GM12878 (cell line): ENCODE data around the gene TGIF2. TPM values are rescaled to one million over a fixed set of nuclear protein-coding genes. Genes with fewer than 3 reads are reported as not detected.

Experiments
- ATAC-seq: fragments of 200-7000 bp; cut with Tn5 transposase; 3 replicates; pipeline ENCODE4 v1.9.1; 2020; ENCODE audit warnings: mild to moderate bottlenecking, moderate library complexity
- BruUV-seq: library from RNA; stranded (reverse); fragments of 400-500 nt; replicated peaks from 2 replicates; lab custom pipeline; 2021; lab: Mats Ljungman, UMichigan
- CTCF ChIA-PET: fragments of 300-600 bp; sonication (Branson Sonifier 250); formaldehyde crosslinking; extraction: SDS; loops from one replicate; lab custom pipeline; 2021; ENCODE audit warnings: inconsistent platforms; lab: Yijun Ruan, JAX
- POLR2A ChIA-PET: fragments of 350-600 bp; formaldehyde crosslinking; extraction: SDS; loops from one replicate; lab custom pipeline; 2021; ENCODE audit warnings: inconsistent platforms; lab: Charles Lee
- RAD21 ChIA-PET: fragments of 300-600 bp; sonication (Branson Sonifier 250); formaldehyde crosslinking; loops from one replicate; lab custom pipeline; 2023; ENCODE audit warnings: antibody characterized with exemption; ENCODE audit not compliant: unreplicated experiment; lab: Charles Lee
- SMC1A ChIA-PET: fragments of 300-600 bp; sonication (Branson Sonifier 250); formaldehyde crosslinking; loops from one replicate; lab custom pipeline; 2023; ENCODE audit not compliant: unreplicated experiment, uncharacterized antibody; lab: Charles Lee
- DNase-seq: peaks from one replicate; pipeline ENCODE4 v3.0.0-alpha.2; 2011; ENCODE audit warnings: low read depth, low spot score
- FAIRE-seq: peaks from 3 replicates; lab custom pipeline; 2011; peaks lifted over from hg19 to GRCh38; lab: Jason Lieb, UNC
- H2AFZ ChIP-seq: 2 replicates; pipeline ENCODE4 v1.6.0; 2011; ENCODE audit warnings: low read depth, low read length, control low read depth; ENCODE audit not compliant: control insufficient read depth
- H3K27ac ChIP-seq: 2 replicates; pipeline ENCODE4 v1.5.1; 2011; ENCODE audit warnings: control low read depth; ENCODE audit not compliant: control insufficient read depth, insufficient read depth
- H3K27me3 ChIP-seq, 2 experiments: replicated peaks in 1 of 2; 2 replicates each; pipeline versions ENCODE4 v1.6.0 to v1.6.1; 2011; ENCODE audit warnings: low read length in 1 of 2; ENCODE audit not compliant: control insufficient read depth in 2 of 2, insufficient read depth in 2 of 2
- H3K36me3 ChIP-seq, 2 experiments: 2 replicates each; pipeline ENCODE4 v1.5.1; 2011; ENCODE audit warnings: low read length in 1 of 2; ENCODE audit not compliant: control insufficient read depth in 2 of 2, insufficient read depth in 2 of 2
- H3K4me1 ChIP-seq: 2 replicates; pipeline ENCODE4 v1.6.1; 2011; ENCODE audit warnings: mild to moderate bottlenecking, low read length, moderate library complexity, mixed read lengths; ENCODE audit not compliant: control insufficient read depth, insufficient read depth
- H3K4me2 ChIP-seq: 2 replicates; pipeline ENCODE4 v1.6.0; 2011; ENCODE audit warnings: control low read depth; ENCODE audit not compliant: control insufficient read depth, insufficient read depth
- H3K4me3 ChIP-seq: fragments of 200-600 bp; sonication (generic); 2 replicates; pipeline ENCODE4 v1.5.1; 2016
- H3K79me2 ChIP-seq: 2 replicates; pipeline ENCODE4 v1.6.0; 2011; ENCODE audit warnings: low read length; ENCODE audit not compliant: control insufficient read depth, insufficient read depth
- H3K9ac ChIP-seq: 2 replicates; pipeline ENCODE4 v1.8.0; 2011; ENCODE audit warnings: low read length, control low read depth, mixed read lengths; ENCODE audit not compliant: control insufficient read depth, insufficient read depth
- H3K9me3 ChIP-seq: replicated peaks from 3 replicates; pipeline ENCODE4 v1.5.1; 2011; ENCODE audit warnings: mild to moderate bottlenecking, low read length; ENCODE audit not compliant: control insufficient read depth, insufficient read depth
- H4K20me1 ChIP-seq: 2 replicates; pipeline ENCODE4 v1.6.0; 2011; ENCODE audit not compliant: control insufficient read depth, insufficient read depth
- NFYA ChIP-seq: IDR thresholded peaks from 2 replicates; pipeline ENCODE4 v1.6.1; 2011; ENCODE audit warnings: low read depth, mild to moderate bottlenecking, low read length, improper control_type of control experiment, borderline replicate concordance
- SUZ12 ChIP-seq: fragments of 200-600 bp; sonication (generic); IDR thresholded peaks from one replicate; pipeline ENCODE4 v1.6.1; 2018; ENCODE audit warnings: antibody characterized with exemption, mild to moderate bottlenecking; ENCODE audit not compliant: unreplicated experiment
- WGBS: methylation state at CpG from one replicate; pipeline ENCODE4 v1.1.6; 2016; ENCODE audit warnings: low lambda C conversion rate; ENCODE audit not compliant: insufficient replicate concordance, insufficient coverage; ENCODE audit errors: missing lambda C conversion rate; 5-methylcytosine and 5-hydroxymethylcytosine counted together
- in situ Hi-C: fragments of 300-500 bp; cut with MboI; formaldehyde crosslinking; loops from 9 replicates; pipeline ENCODE4 v1.14.3; 2018; ENCODE audit warnings: mixed read lengths
- intact Hi-C: fragments of 100-400 bp; cut with micrococcal nuclease; formaldehyde crosslinking; loops from one replicate; pipeline ENCODE4 v1.14.2; 2022; ENCODE audit not compliant: unreplicated experiment
- polyA plus RNA-seq, 11 experiments: library from polyadenylated mRNA; depleted of rRNA in 4 of 11; unstranded in 6 of 11; stranded (reverse) in 5 of 11; fragments of >200 nt; fragmentation: Nextera tagmentation in 4 of 11; fragmentation: Illumina TruSeq in 1 of 11; extraction: Ambion mirVana in 4 of 11; extraction: Trizol in 1 of 11; gene quantifications; 1 replicate in 1 of 11; 2 replicates in 10 of 11; pipeline versions ENCODE4 v1.2.1 to v1.2.3, GENCODE V29; 2011 to 2016; ENCODE audit warnings: inconsistent platforms in 2 of 11, missing spikeins in 2 of 11, low read depth in 1 of 11
- total RNA-seq, 4 experiments: library from RNA; depleted of rRNA in 3 of 4; stranded (reverse); fragments of >200 nt in 3 of 4; fragmentation: Illumina TruSeq in 1 of 4; extraction: Trizol in 1 of 4; gene quantifications; 2 replicates each; pipeline versions ENCODE4 v1.2.1 to v1.2.3, GENCODE V29; 2013 to 2021
- TF ChIP-seq, protein P1 (sequence below): fragments of 450-650 bp; IDR thresholded peaks from 2 replicates; pipeline ENCODE4 v1.6.1; 2017; ENCODE audit warnings: mild to moderate bottlenecking, moderate library complexity

Gene TGIF2
- total and polyA plus RNA-seq, 10 of the 15 experiments (the other 5 are each of a cell fraction or from before 2014, with no cell fraction given): 13.1 to 47.1 (median 36.6) TPM

DNA sequence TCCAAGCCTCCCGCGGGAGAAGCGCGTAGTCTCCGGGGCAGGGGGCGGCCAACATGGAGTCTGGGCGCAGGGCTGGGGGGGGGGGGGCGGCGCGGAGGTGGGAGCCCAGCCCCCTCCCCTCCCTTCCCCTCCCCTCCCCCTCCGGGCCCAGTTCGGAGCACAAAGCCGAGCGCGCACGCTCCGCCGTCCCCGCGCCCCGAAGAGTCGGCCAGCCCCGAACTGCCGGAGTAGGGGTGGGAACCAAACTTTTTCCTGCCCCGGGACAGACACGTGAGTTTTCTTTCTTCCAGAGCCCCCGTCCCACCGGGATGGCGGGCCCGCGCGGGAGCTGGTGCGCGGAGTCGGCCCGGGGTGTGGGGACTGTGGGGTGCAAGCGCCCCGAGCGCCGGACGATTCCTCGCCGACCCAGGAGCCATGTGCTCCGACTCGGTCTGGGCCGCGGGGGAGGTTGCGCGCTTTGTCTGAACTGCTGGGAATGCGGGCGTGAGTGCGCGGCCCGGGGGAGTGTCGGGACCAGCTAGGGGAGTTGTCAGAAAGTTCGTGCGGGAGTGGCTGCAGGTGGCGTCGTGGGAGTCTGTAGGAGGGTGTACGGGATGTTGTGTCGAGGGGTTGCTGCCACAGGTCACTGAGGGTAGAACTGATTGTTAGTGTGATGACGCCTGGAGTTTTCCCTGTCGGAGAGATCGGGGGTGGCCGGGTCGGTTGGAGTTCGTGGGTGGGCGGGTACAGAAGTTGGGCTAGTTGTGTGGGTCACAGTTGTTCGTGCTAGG, 1.2 kb downstream of the TGIF2 start (continued):
- TF ChIP-seq NFYA: no peak
- TF ChIP-seq, protein P1, sequence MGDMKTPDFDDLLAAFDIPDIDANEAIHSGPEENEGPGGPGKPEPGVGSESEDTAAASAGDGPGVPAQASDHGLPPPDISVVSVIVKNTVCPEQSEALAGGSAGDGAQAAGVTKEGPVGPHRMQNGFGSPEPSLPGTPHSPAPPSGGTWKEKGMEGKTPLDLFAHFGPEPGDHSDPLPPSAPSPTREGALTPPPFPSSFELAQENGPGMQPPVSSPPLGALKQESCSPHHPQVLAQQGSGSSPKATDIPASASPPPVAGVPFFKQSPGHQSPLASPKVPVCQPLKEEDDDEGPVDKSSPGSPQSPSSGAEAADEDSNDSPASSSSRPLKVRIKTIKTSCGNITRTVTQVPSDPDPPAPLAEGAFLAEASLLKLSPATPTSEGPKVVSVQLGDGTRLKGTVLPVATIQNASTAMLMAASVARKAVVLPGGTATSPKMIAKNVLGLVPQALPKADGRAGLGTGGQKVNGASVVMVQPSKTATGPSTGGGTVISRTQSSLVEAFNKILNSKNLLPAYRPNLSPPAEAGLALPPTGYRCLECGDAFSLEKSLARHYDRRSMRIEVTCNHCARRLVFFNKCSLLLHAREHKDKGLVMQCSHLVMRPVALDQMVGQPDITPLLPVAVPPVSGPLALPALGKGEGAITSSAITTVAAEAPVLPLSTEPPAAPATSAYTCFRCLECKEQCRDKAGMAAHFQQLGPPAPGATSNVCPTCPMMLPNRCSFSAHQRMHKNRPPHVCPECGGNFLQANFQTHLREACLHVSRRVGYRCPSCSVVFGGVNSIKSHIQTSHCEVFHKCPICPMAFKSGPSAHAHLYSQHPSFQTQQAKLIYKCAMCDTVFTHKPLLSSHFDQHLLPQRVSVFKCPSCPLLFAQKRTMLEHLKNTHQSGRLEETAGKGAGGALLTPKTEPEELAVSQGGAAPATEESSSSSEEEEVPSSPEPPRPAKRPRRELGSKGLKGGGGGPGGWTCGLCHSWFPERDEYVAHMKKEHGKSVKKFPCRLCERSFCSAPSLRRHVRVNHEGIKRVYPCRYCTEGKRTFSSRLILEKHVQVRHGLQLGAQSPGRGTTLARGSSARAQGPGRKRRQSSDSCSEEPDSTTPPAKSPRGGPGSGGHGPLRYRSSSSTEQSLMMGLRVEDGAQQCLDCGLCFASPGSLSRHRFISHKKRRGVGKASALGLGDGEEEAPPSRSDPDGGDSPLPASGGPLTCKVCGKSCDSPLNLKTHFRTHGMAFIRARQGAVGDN: peak; percentile 34; the same call in 1 of the 2 replicates

DNA sequence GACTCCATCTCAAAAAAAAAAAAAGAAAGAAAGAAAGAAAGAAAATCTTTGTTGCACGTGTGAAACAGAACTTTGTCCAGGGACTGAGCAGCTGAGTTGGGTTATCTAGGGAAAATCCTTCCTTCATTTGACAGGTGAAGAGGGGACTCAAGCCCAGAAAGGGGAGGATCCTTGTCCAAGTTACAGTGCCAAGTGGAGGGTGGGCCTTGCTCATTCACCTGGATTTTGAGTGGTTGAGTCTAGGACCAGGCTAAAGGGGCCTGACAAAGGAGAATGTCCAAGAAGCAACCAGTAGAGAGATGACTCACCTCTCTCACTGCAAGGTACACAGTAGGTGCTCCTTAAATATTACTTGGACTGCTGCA, 2.7 kb downstream of the TGIF2 start:
- in situ Hi-C loops: no loop called here
- Histone ChIP-seq H3K36me3 (peaks cover 17 to 18% of the 10 kb centered on the region in 2 experiments; a peak in 3 of 4 replicates), H3K9ac (peak overlapping the region; percentile 10), H3K4me3 (peak overlapping the region; percentile 94), H2AFZ (no peak overlapping the region), H3K9me3 (no peaks in the 10 kb centered on the region), H3K27ac (no peak overlapping the region), H3K4me1 (peaks cover 5% of the 10 kb centered on the region), H4K20me1 (peaks cover 8% of the 10 kb centered on the region; the same call in 1 of the 2 replicates), H3K27me3 (no peaks in the 10 kb centered on the region), H3K4me2 (peak overlapping the region; percentile 94), H3K79me2 (peaks cover 54% of the 10 kb centered on the region)
- ChIA-PET CTCF (interaction anchor here (2.3 to 9.0 kb wide), 3 partner anchors 14 to 26 kb away, joined by 19 to 94 read pairs (median 65); partner anchors contain the start of gene RAB5IF), SMC1A (interaction anchor here (0.9 to 8.2 kb wide), 7 partner anchors 10 to 103 kb away, joined by 3 to 98 read pairs (median 6); partner anchors contain the start of gene RAB5IF), RAD21 (interaction anchor here (0.8 to 9.0 kb wide), 4 partner anchors 14 to 259 kb away, joined by 3 to 93 read pairs (median 40); partner anchors contain the start of gene RAB5IF), POLR2A (interaction anchor here (0.7 to 10.1 kb wide), 6 partner anchors 14 to 1198 kb away, joined by 3 to 87 read pairs (median 30); partner anchors contain the start of gene RAB5IF)
- FAIRE-seq (no peak), ATAC-seq (no peak), DNase-seq (no peak)
- no TSS peak for BruUV-seq
- 64% methylated on average over 1 of the region's 1 CpG for WGBS
- intact Hi-C loops: loop anchor here (10.0 kb wide), 1 partner anchor 111 kb away; no protein-coding TSS in a partner anchor
- TF ChIP-seq SUZ12: no peak
